Fibroblast of lung (primary cell): Measurements from ENCODE around the gene ULK3. TPM values are rescaled to one million over a fixed set of nuclear protein-coding genes. Genes with fewer than 3 reads are reported as not detected.

Source experiments
- DNase-seq, 2 donors: peaks; one replicate each; pipeline versions ENCODE4 v3.0.0 to v3.0.0-alpha.2; 2010; ENCODE audit warnings: low read depth in 2 of 2
- H2AFZ ChIP-seq: 2 replicates; pipeline ENCODE4 v1.5.1; 2012; ENCODE audit warnings: low read length, control low read depth, inconsistent platforms
- H3K27ac ChIP-seq: 2 replicates; pipeline ENCODE4 v1.5.1; 2011; ENCODE audit warnings: low read length, control low read depth; ENCODE audit not compliant: insufficient read depth
- H3K27me3 ChIP-seq: 2 replicates; pipeline ENCODE4 v1.5.1; 2011; ENCODE audit warnings: mild to moderate bottlenecking, low read length; ENCODE audit not compliant: control insufficient read depth, insufficient read depth
- H3K36me3 ChIP-seq: 2 replicates; pipeline ENCODE4 v1.5.1; 2011; ENCODE audit warnings: low read length; ENCODE audit not compliant: control insufficient read depth, insufficient read depth
- H3K4me1 ChIP-seq: 2 replicates; pipeline ENCODE4 v1.5.1; 2011; ENCODE audit warnings: low read length; ENCODE audit not compliant: control insufficient read depth, insufficient read depth; ENCODE audit errors: extremely low read depth
- H3K4me2 ChIP-seq: 2 replicates; pipeline ENCODE4 v1.5.1; 2011; ENCODE audit warnings: low read length, control low read depth; ENCODE audit not compliant: insufficient read depth; ENCODE audit errors: extremely low read depth
- H3K4me3 ChIP-seq, 4 experiments: fragments of 200-600 bp in 1 of 4; sonication (generic) in 1 of 4; replicated peaks in 1 of 4; 2 replicates each; pipeline ENCODE4 v1.5.1; 2011 to 2016; ENCODE audit warnings: low read length in 4 of 4, low read depth in 3 of 4, mild to moderate bottlenecking in 3 of 4, control low read depth in 2 of 4, inconsistent platforms in 1 of 4, mixed read lengths in 1 of 4; ENCODE audit not compliant: insufficient read depth in 1 of 4; ENCODE audit errors: control extremely low read depth in 1 of 4
- H3K79me2 ChIP-seq: 2 replicates; pipeline ENCODE4 v1.5.1; 2012; ENCODE audit warnings: mild to moderate bottlenecking, low read length, inconsistent platforms; ENCODE audit not compliant: control insufficient read depth, insufficient read depth
- H3K9ac ChIP-seq: 2 replicates; pipeline ENCODE4 v1.5.1; 2011; ENCODE audit warnings: mild to moderate bottlenecking, low read length, control low read depth; ENCODE audit not compliant: insufficient read depth
- H3K9me3 ChIP-seq: 2 replicates; pipeline ENCODE4 v1.5.1; 2012; ENCODE audit warnings: low read depth, low read length; ENCODE audit not compliant: control insufficient read depth, insufficient read depth
- H4K20me1 ChIP-seq: 2 replicates; pipeline ENCODE4 v1.5.1; 2011; ENCODE audit warnings: low read length; ENCODE audit not compliant: control insufficient read depth, insufficient read depth; ENCODE audit errors: extremely low read depth
- EZH2 ChIP-seq: IDR thresholded peaks from 2 replicates; pipeline ENCODE4 v1.5.1; 2012; ENCODE audit warnings: low read length, control low read depth, mild to moderate bottlenecking; ENCODE audit errors: missing control alignments
- polyA plus RNA-seq, 2 donors: library from polyadenylated mRNA; depleted of rRNA in 1 of 2; stranded (reverse) in 1 of 2; unstranded in 1 of 2; fragments of >200 nt; gene quantifications; 2 replicates each; pipeline ENCODE4 v1.2.1, GENCODE V29; 2011 to 2012; ENCODE audit warnings: missing spikeins in 1 of 2
- total RNA-seq: library from RNA; depleted of rRNA; stranded (reverse); fragments of >200 nt; gene quantifications from 2 replicates; pipeline ENCODE4 v1.2.1, GENCODE V29; 2014
- TF ChIP-seq, protein P1 (sequence below), 2 donors: IDR thresholded peaks in 1 of 2; conservative IDR thresholded peaks in 1 of 2; 1 replicate in 1 of 2; 2 replicates in 1 of 2; pipeline ENCODE4 v1.5.1; 2011 to 2012; ENCODE audit warnings: low read length in 2 of 2, control low read depth in 1 of 2, inconsistent platforms in 1 of 2, low read depth in 1 of 2, mild to moderate bottlenecking in 1 of 2

ULK3 gene
- total and polyA plus RNA-seq, 2 donors (not counting 1 experiment from before 2014, with no cell fraction given), result 8.8 to 11.4 TPM

GRCh38 chr15:74829991-74830390 lies 13.0 kb downstream of the ULK3 start:
- Histone ChIP-seq H3K79me2 (no peaks in the 10 kb centered on the region), H3K9me3 (no peaks in the 10 kb centered on the region), H3K9ac (no peak overlapping the region), H3K4me3 (no peak overlapping the region), H3K4me2 (no peak overlapping the region), H3K27me3 (peaks cover 10% of the 10 kb centered on the region), H3K4me1 (no peaks in the 10 kb centered on the region), H3K36me3 (no peaks in the 10 kb centered on the region), H2AFZ (no peak overlapping the region), H4K20me1 (no peaks in the 10 kb centered on the region), H3K27ac (no peak overlapping the region)
- DNase-seq, result no peak
- no peak for TF ChIP-seq EZH2
- TF ChIP-seq, protein P1, sequence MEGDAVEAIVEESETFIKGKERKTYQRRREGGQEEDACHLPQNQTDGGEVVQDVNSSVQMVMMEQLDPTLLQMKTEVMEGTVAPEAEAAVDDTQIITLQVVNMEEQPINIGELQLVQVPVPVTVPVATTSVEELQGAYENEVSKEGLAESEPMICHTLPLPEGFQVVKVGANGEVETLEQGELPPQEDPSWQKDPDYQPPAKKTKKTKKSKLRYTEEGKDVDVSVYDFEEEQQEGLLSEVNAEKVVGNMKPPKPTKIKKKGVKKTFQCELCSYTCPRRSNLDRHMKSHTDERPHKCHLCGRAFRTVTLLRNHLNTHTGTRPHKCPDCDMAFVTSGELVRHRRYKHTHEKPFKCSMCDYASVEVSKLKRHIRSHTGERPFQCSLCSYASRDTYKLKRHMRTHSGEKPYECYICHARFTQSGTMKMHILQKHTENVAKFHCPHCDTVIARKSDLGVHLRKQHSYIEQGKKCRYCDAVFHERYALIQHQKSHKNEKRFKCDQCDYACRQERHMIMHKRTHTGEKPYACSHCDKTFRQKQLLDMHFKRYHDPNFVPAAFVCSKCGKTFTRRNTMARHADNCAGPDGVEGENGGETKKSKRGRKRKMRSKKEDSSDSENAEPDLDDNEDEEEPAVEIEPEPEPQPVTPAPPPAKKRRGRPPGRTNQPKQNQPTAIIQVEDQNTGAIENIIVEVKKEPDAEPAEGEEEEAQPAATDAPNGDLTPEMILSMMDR (conservative IDR thresholded peaks at IDR 0.05 in 1 of 2, IDR thresholded peaks at IDR 0.05 in 1 of 2; ENCODE audit: low read depth in 1 of 2, low read length in 2 of 2), result no peak

GRCh38 chr15:74829486-74829885 lies 13.5 kb downstream of the ULK3 start:
- TF ChIP-seq EZH2, result no peak
- TF ChIP-seq, protein P1 (conservative IDR thresholded peaks at IDR 0.05 in 1 of 2, IDR thresholded peaks at IDR 0.05 in 1 of 2; ENCODE audit: low read depth in 1 of 2, low read length in 2 of 2), result no peak
- H3K27me3 ChIP-seq, result peaks cover 12% of the 10 kb centered on the region
- no peaks in the 10 kb centered on the region for H3K9me3 ChIP-seq
- no peak overlapping the region for H3K4me3 ChIP-seq
- H3K4me1 ChIP-seq, result no peaks in the 10 kb centered on the region
- H3K4me2 ChIP-seq, result no peak overlapping the region
- H3K9ac ChIP-seq, result no peak overlapping the region
- no peaks in the 10 kb centered on the region for H3K36me3 ChIP-seq
- H3K79me2 ChIP-seq, result no peaks in the 10 kb centered on the region
- no peak overlapping the region for H2AFZ ChIP-seq
- no peak overlapping the region for H3K27ac ChIP-seq
- H4K20me1 ChIP-seq, result no peaks in the 10 kb centered on the region
- DNase-seq, result peak in 1 of 2 donors; percentile 19

GRCh38 chr15:74828835-74829234 lies 14.1 kb downstream of the ULK3 start:
- no peaks in the 10 kb centered on the region for H3K9me3 ChIP-seq
- H2AFZ ChIP-seq, result no peak overlapping the region
- H4K20me1 ChIP-seq, result no peaks in the 10 kb centered on the region
- no peak overlapping the region for H3K9ac ChIP-seq
- no peak overlapping the region for H3K27ac ChIP-seq
- no peak for DNase-seq
- TF ChIP-seq, protein P1 (conservative IDR thresholded peaks at IDR 0.05 in 1 of 2, IDR thresholded peaks at IDR 0.05 in 1 of 2; ENCODE audit: low read depth in 1 of 2, low read length in 2 of 2), result no peak
- no peak for TF ChIP-seq EZH2
- no peaks in the 10 kb centered on the region for H3K79me2 ChIP-seq
- H3K27me3 ChIP-seq, result peaks cover 17% of the 10 kb centered on the region
- no peak overlapping the region for H3K4me2 ChIP-seq
- H3K4me3 ChIP-seq, result no peak overlapping the region
- H3K4me1 ChIP-seq, result no peaks in the 10 kb centered on the region
- H3K36me3 ChIP-seq, result no peaks in the 10 kb centered on the region
